Calu3 (cell line): Measurements from ENCODE around the gene CCDC192. TPM values are rescaled to one million over a fixed set of nuclear protein-coding genes. Genes with fewer than 3 reads are reported as not detected.

Source experiments
- BruUV-seq: library from RNA; stranded (reverse); fragments of 400-500 nt; replicated peaks from 2 replicates; lab custom pipeline; 2021; lab: Mats Ljungman, UMichigan
- CTCF ChIA-PET: fragments of 300-600 bp; sonication (Branson Sonifier 250); formaldehyde crosslinking; loops from one replicate; lab custom pipeline; 2022; ENCODE audit warnings: antibody characterized with exemption; lab: Charles Lee
- DNase-seq: peaks from one replicate; pipeline ENCODE4 v3.0.0; 2022
- H3K27ac Mint-ChIP-seq: one replicate; pipeline ENCODE4 v1.8.0; 2022; ENCODE audit warnings: mixed read lengths; ENCODE audit not compliant: unreplicated experiment
- H3K27me3 Mint-ChIP-seq: one replicate; pipeline ENCODE4 v1.8.0; 2022; ENCODE audit warnings: mixed read lengths; ENCODE audit not compliant: unreplicated experiment
- H3K36me3 Mint-ChIP-seq: one replicate; pipeline ENCODE4 v1.8.0; 2022; ENCODE audit warnings: mild to moderate bottlenecking, moderate library complexity, mixed read lengths; ENCODE audit not compliant: insufficient read depth, unreplicated experiment
- H3K4me1 Mint-ChIP-seq: one replicate; pipeline ENCODE4 v1.8.0; 2022; ENCODE audit warnings: mild to moderate bottlenecking, low read depth, mixed read lengths; ENCODE audit not compliant: unreplicated experiment
- H3K4me3 Mint-ChIP-seq: one replicate; pipeline ENCODE4 v1.8.0; 2022; ENCODE audit warnings: mild to moderate bottlenecking, low read depth, moderate library complexity, mixed read lengths; ENCODE audit not compliant: unreplicated experiment
- H3K9me3 Mint-ChIP-seq: one replicate; pipeline ENCODE4 v1.8.0; 2022; ENCODE audit warnings: low read depth, mixed read lengths; ENCODE audit not compliant: unreplicated experiment
- intact Hi-C: fragments of 100-400 bp; cut with micrococcal nuclease; formaldehyde crosslinking; loops from one replicate; pipeline ENCODE4 v1.10.0; 2022; ENCODE audit not compliant: unreplicated experiment
- total RNA-seq: library from RNA; stranded (reverse); gene quantifications from 2 replicates; pipeline ENCODE4 v1.2.3, GENCODE V29; 2022
- TF ChIP-seq, protein P1 (sequence below): fragments of 200-600 bp; IDR thresholded peaks from one replicate; pipeline ENCODE4 v1.8.0; 2022; ENCODE audit warnings: antibody characterized with exemption; ENCODE audit not compliant: unreplicated experiment

Gene CCDC192
- total RNA-seq, 1 experiment from 2014 or later, result 2.5 TPM

DNA sequence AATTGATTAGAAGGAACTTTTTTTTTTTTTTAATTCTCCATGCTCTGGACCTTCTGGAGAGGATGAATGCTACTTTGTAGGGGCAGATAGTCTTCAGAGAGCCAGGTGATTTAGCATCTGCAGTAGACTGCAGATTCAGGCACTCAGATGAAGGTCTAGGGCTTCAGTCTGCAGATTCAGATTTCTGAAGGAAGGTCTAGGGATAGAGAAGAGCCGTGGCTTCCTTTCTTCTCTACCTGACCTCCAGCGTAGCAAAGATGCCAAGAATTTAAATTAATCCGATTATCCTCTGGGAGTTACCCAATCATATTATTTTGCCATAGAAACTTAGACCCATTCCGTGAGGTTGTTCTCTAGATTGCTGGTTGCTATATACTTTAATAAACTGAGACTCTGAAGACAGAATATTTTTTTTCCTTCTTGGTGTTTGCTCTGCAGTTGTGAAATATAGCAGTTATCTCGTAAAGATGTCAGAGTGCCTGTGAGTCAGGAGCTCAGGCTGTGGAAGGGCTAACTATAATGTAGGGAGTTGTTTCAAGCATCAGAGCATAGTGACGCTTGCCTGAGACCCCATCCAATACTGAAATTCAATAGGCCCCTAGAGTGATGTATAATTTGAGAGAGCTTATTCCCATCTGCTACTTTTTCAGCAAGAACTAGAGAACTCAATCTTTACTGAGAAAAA is 247.7 kb downstream of the CCDC192 start:
- Mint-ChIP-seq H3K4me3 (no peak overlapping the region), H3K36me3 (no peaks in the 10 kb centered on the region), H3K9me3 (peaks cover 3% of the 10 kb centered on the region), H3K4me1 (peaks cover 7% of the 10 kb centered on the region), H3K27me3 (no peaks in the 10 kb centered on the region), H3K27ac (no peak overlapping the region)
- CTCF ChIA-PET, result interaction anchor here (0.5 kb wide), 1 partner anchor 757 kb away, joined by 3 read pairs; no protein-coding TSS in a partner anchor
- TF ChIP-seq, protein P1, sequence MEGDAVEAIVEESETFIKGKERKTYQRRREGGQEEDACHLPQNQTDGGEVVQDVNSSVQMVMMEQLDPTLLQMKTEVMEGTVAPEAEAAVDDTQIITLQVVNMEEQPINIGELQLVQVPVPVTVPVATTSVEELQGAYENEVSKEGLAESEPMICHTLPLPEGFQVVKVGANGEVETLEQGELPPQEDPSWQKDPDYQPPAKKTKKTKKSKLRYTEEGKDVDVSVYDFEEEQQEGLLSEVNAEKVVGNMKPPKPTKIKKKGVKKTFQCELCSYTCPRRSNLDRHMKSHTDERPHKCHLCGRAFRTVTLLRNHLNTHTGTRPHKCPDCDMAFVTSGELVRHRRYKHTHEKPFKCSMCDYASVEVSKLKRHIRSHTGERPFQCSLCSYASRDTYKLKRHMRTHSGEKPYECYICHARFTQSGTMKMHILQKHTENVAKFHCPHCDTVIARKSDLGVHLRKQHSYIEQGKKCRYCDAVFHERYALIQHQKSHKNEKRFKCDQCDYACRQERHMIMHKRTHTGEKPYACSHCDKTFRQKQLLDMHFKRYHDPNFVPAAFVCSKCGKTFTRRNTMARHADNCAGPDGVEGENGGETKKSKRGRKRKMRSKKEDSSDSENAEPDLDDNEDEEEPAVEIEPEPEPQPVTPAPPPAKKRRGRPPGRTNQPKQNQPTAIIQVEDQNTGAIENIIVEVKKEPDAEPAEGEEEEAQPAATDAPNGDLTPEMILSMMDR, result no peak
- BruUV-seq, result no TSS peak
- intact Hi-C loops, result no loop called here
- no peak for DNase-seq

DNA sequence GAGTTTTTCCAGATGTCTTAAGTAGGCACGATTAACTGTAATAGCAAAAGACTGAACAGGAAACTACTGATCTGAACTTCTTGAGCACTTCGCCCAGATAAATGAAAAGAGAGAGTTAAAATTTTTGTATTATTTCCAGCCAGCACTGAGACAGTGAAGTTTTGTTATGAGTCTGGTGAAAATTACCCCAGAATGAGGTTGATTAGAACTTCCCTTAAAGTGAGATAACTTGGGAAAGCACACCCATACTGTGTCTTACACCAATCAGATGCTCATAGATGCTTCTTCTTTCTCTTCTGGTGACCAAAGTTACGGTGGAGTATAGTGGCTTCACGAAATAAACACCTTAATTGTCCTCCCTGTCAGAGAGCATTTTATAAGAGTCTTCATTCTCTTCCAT is 248.6 kb downstream of the CCDC192 start:
- CTCF ChIA-PET, result no interaction called here
- Mint-ChIP-seq H3K4me1 (peaks cover 16% of the 10 kb centered on the region), H3K4me3 (no peak overlapping the region), H3K36me3 (no peaks in the 10 kb centered on the region), H3K27ac (no peak overlapping the region), H3K27me3 (no peaks in the 10 kb centered on the region), H3K9me3 (peaks cover 3% of the 10 kb centered on the region)
- intact Hi-C loops, result no loop called here
- DNase-seq, result no peak
- TF ChIP-seq, protein P1, result no peak
- no TSS peak for BruUV-seq

DNA sequence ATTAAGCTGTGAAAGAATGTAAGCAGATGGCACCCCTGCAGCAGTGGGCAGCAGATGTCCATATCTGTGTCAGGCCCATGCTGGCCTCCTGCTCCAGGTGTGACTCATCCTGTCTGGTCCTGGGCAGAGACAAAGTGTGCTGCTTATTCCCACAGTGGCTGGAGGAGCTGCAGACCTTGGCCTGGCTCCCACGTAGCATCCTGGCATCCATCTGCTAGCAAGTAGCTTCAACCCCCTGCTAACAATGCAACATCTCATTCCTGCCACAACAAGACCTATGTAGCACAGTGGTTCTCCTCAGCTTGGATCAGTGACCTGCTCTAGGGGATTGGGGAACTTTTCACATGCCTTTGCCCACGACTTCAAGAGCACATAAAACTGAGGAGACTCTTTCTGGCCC is 254.0 kb downstream of the CCDC192 start:
- peaks cover 30% of the 10 kb centered on the region for H3K36me3 Mint-ChIP-seq
- DNase-seq, result peak; percentile 58
- intact Hi-C loops, result no loop called here
- peaks cover 3% of the 10 kb centered on the region for H3K9me3 Mint-ChIP-seq
- no TSS peak for BruUV-seq
- peak overlapping the region; percentile 5 for H3K4me3 Mint-ChIP-seq
- H3K27me3 Mint-ChIP-seq, result no peaks in the 10 kb centered on the region
- TF ChIP-seq, protein P1, result no peak
- peak overlapping the region; percentile 98 for H3K27ac Mint-ChIP-seq
- peaks cover 59% of the 10 kb centered on the region for H3K4me1 Mint-ChIP-seq
- CTCF ChIA-PET, result interaction anchor here (0.6 to 3.2 kb wide), 7 partner anchors 9 to 97 kb away, joined by 3 to 15 read pairs (median 5); no protein-coding TSS in a partner anchor

DNA sequence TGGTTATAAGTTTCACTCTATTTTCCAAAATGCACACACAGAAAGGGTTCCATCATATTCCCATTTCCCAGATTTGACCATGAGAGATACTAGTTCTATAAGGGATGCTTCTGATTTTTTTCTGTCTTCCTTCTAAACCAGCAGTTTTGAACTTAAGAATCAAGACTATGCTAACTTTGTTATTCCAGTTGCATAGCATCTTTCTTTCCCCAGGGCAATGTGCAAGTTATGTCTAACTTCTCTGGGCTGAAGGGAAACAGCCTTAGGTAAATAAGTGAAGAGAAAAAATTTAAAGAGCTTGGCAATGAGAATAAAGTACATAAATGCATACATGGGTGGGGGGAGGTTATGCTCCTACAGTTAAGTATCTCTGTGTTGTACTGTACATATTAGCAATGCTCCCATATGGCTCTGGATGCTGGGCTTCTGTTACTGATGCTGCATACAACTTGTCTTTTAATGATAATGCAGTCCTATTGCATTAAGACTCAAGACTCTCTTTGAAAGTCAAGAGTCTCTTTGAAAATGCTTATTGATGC is 254.6 kb downstream of the CCDC192 start:
- Mint-ChIP-seq H3K36me3 (peaks cover 30% of the 10 kb centered on the region), H3K4me3 (peak overlapping the region; percentile 5), H3K9me3 (peaks cover 3% of the 10 kb centered on the region), H3K4me1 (peaks cover 59% of the 10 kb centered on the region), H3K27me3 (no peaks in the 10 kb centered on the region), H3K27ac (peak overlapping the region; percentile 98)
- CTCF ChIA-PET, result interaction anchor here (1.1 to 3.2 kb wide), 13 partner anchors 10 to 124 kb away, joined by 3 to 15 read pairs (median 6); no protein-coding TSS in a partner anchor
- intact Hi-C loops, result loop anchor here (1.0 to 2.0 kb wide), 9 partner anchors 14 to 201 kb away; no protein-coding TSS in a partner anchor
- TF ChIP-seq, protein P1, result no peak
- no peak for DNase-seq
- no TSS peak for BruUV-seq
